ENCODE results near the gene REM2.
"Not testable (repeated sequence)": the region's sequence is repeated elsewhere in the genome, so short reads cannot be mapped to it uniquely, and the experiment has no call there.

Gene REM2

GRCh38 chr14:22898302-22899090, 15.5 kb downstream of the REM2 start:
- no peak for DNase-seq

- peak in 1 of 2 experiments; percentile 4 for DNase-seq
Observed at GRCh38 chr14:22900081-22900799, 17.2 kb downstream of the REM2 start.

GRCh38 chr14:22901799-22902198, 18.8 kb downstream of the REM2 start:
- DNase-seq: no peak

- no peak for DNase-seq
Observed at GRCh38 chr14:22903742-22904087, 20.7 kb downstream of the REM2 start.

GRCh38 chr14:22905627-22906026, 22.6 kb downstream of the REM2 start:
- no peak for DNase-seq

- no peak for DNase-seq
Observed at GRCh38 chr14:22906073-22906472, 23.1 kb downstream of the REM2 start.

- DNase-seq: no peak
Observed at GRCh38 chr14:22907429-22907828, 24.4 kb downstream of the REM2 start.

GRCh38 chr14:22908601-22909000, 25.6 kb downstream of the REM2 start:
- DNase-seq: no peak

GRCh38 chr14:22910916-22911315, 27.9 kb downstream of the REM2 start:
- no peak for DNase-seq

GRCh38 chr14:22914836-22915235, 31.8 kb downstream of the REM2 start:
- DNase-seq: not testable (repeated sequence)

- DNase-seq: no peak
Observed at GRCh38 chr14:22915886-22916521, 33.0 kb downstream of the REM2 start.

GRCh38 chr14:22918804-22919600, 36.0 kb downstream of the REM2 start, which contains the start of gene RBM23:
Gene RBM23, minus strand, starts transcription at chr14:22919149.
- DNase-seq: peak; percentile 99 to 100

GRCh38 chr14:22919601-22919921, 36.5 kb downstream of the REM2 start:
- DNase-seq: no peak

- no peak for DNase-seq
Observed at GRCh38 chr14:22920697-22921096, 37.7 kb downstream of the REM2 start.

- no peak for DNase-seq
Observed at GRCh38 chr14:22922294-22922693, 39.3 kb downstream of the REM2 start.

- DNase-seq: no peak
Observed at GRCh38 chr14:22923746-22924145, 40.7 kb downstream of the REM2 start.

GRCh38 chr14:22925513-22925912, 42.5 kb downstream of the REM2 start:
- DNase-seq: no peak

GRCh38 chr14:22926316-22926715, 43.3 kb downstream of the REM2 start:
- DNase-seq: no peak

GRCh38 chr14:22928237-22929103, 45.4 kb downstream of the REM2 start:
- no peak for DNase-seq

- peak; percentile 98 to 99 for DNase-seq
Observed at GRCh38 chr14:22929104-22929960, 46.3 kb downstream of the REM2 start, which contains the start of gene PRMT5. Gene PRMT5, minus strand, starts transcription at chr14:22929376. Its CDS starts 15 bp downstream, at chr14:22929361.

- no peak for DNase-seq
Observed at GRCh38 chr14:22929961-22930364, 46.9 kb downstream of the REM2 start.

Data from NCI-H2081 (cell line).